ENCODE results near the gene EIF5A. TPM values are rescaled to one million over a fixed set of nuclear protein-coding genes. Genes with fewer than 3 reads are reported as not detected.

Gene EIF5A
- total RNA-seq, 4 donors from 2014 or later, result 203 to 261 (median 221) TPM

DNA sequence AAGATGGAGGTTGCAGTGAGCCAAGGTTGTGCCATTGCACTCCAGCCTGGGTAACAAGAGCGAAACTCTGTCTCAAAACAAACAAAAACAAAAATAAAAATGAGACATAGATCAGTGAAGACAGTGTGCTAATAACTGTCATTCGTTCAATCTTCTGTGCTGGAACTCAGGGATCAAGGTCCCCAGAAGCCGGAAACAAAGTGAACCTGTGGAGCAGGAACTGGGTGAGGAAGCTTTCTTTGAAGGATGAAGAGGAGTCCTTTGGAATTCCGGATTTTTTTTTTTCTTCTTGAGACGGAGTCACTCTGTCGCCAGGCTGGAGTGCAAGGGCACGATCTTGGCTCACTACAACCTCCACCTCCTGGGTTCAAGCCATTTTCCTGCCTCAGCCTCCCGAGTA, 28.0 kb upstream of the EIF5A start:
- TF ChIP-seq, protein P1, sequence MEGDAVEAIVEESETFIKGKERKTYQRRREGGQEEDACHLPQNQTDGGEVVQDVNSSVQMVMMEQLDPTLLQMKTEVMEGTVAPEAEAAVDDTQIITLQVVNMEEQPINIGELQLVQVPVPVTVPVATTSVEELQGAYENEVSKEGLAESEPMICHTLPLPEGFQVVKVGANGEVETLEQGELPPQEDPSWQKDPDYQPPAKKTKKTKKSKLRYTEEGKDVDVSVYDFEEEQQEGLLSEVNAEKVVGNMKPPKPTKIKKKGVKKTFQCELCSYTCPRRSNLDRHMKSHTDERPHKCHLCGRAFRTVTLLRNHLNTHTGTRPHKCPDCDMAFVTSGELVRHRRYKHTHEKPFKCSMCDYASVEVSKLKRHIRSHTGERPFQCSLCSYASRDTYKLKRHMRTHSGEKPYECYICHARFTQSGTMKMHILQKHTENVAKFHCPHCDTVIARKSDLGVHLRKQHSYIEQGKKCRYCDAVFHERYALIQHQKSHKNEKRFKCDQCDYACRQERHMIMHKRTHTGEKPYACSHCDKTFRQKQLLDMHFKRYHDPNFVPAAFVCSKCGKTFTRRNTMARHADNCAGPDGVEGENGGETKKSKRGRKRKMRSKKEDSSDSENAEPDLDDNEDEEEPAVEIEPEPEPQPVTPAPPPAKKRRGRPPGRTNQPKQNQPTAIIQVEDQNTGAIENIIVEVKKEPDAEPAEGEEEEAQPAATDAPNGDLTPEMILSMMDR (IDR thresholded peaks at IDR 0.05), result no peak
- no peak for TF ChIP-seq POLR2A (IDR thresholded peaks at IDR 0.05)
- H3K4me3 ChIP-seq (ENCODE audit: low read depth, poor library complexity, severe bottlenecking), result no peak overlapping the region
- intact Hi-C loops (cut with DNase I; ENCODE audit: low total_unique reads), result no loop called here
- no peak for DNase-seq (ENCODE audit: low spot score in 2 of 2)
- WGBS, 2 donors, result 78 to 81% methylated on average over 8 of the region's 8 CpGs

GRCh38 chr17:7280519-7281073, 26.8 kb upstream of the EIF5A start:
- intact Hi-C loops (cut with DNase I; ENCODE audit: low total_unique reads), result loop anchor here (2.0 kb wide), 1 partner anchor 62 kb away; no protein-coding TSS in a partner anchor
- WGBS, 2 donors, result 0 to 1% methylated on average over 29 of the region's 29 CpGs
- DNase-seq (ENCODE audit: low spot score in 2 of 2), result peak; percentile 69 to 96
- peak overlapping the region; percentile 6 for H3K4me3 ChIP-seq (ENCODE audit: low read depth, poor library complexity, severe bottlenecking)
- TF ChIP-seq, protein P1 (IDR thresholded peaks at IDR 0.05), result peak in 1 of 3 donors; percentile 98
- no peak for TF ChIP-seq POLR2A (IDR thresholded peaks at IDR 0.05)

- WGBS, 2 donors, result 0 to 1% methylated on average over 40 to 47 of the region's 71 CpGs
- TF ChIP-seq, protein P1 (IDR thresholded peaks at IDR 0.05), result no peak
- TF ChIP-seq POLR2A (IDR thresholded peaks at IDR 0.05), result no peak
- peak; percentile 92 to 98 for DNase-seq (ENCODE audit: low spot score in 2 of 2)
- intact Hi-C loops (cut with DNase I; ENCODE audit: low total_unique reads), result loop anchor here (2.0 kb wide), 1 partner anchor 61 kb away; no protein-coding TSS in a partner anchor
- H3K4me3 ChIP-seq (ENCODE audit: low read depth, poor library complexity, severe bottlenecking), result peak within 1 kb of the TSS; percentile 29
These were observed 26.1 kb upstream of the EIF5A start, which contains the start of gene SLC2A4 for GRCh38 chr17:7281074-7281952. SLC2A4 (plus strand) TSS chr17:7281718; CDS start chr17:7281935, 217 bp downstream.

- WGBS, 2 donors, result 7 to 8% methylated on average over 24 to 37 of the region's 43 CpGs
- intact Hi-C loops (cut with DNase I; ENCODE audit: low total_unique reads), result loop anchor here (2.0 kb wide), 1 partner anchor 61 kb away; no protein-coding TSS in a partner anchor
- peak overlapping the region; percentile 29 for H3K4me3 ChIP-seq (ENCODE audit: low read depth, poor library complexity, severe bottlenecking)
- TF ChIP-seq, protein P1 (IDR thresholded peaks at IDR 0.05), result no peak
- TF ChIP-seq POLR2A (IDR thresholded peaks at IDR 0.05), result no peak
- DNase-seq (ENCODE audit: low spot score in 2 of 2), result peak in 1 of 2 donors; percentile 89
These were observed 25.3 kb upstream of the EIF5A start for GRCh38 chr17:7281953-7282751.

DNA sequence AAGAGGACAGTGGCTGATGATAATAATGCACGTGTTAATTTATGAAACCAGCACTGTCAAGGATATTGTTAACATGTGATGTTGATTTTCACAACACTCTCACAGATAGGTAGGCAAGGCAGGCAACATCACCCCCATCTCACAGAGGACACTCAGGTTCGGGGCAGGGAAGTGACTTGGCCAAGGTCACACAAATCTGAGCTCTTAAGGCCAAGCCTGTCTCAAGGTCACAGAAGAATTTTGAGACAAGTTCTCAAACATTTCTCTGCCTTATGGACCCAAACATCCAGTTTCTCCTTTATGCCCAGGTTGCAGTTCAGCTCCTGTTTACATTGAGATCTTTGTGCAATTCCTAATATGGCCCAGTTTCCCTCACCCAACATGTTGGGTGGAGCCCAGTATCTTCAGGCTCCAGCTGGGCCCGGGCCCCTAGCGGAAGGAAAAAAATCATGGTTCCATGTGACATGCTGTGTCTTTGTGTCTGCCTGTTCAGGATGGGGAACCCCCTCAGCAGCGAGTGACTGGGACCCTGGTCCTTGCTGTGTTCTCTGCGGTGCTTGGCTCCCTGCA, 24.6 kb upstream of the EIF5A start:
- H3K4me3 ChIP-seq (ENCODE audit: low read depth, poor library complexity, severe bottlenecking), result no peak overlapping the region
- intact Hi-C loops (cut with DNase I; ENCODE audit: low total_unique reads), result no loop called here
- no peak for DNase-seq (ENCODE audit: low spot score in 2 of 2)
- 39 to 40% methylated on average over 6 of the region's 6 CpGs for WGBS, 2 donors
- TF ChIP-seq, protein P1 (IDR thresholded peaks at IDR 0.05), result no peak
- no peak for TF ChIP-seq POLR2A (IDR thresholded peaks at IDR 0.05)
